HepG2 (cell line): ENCODE data around the gene TXNDC12. TPM values are rescaled to one million over a fixed set of nuclear protein-coding genes. Genes with fewer than 3 reads are reported as not detected.

Experiments used
- DMAP1 ChIP-seq: IDR thresholded peaks from 2 replicates; pipeline ENCODE4 v1.6.1; 2016
- DNMT3B ChIP-seq: conservative IDR thresholded peaks from 2 replicates; pipeline ENCODE4 v1.6.1; 2016; ENCODE audit warnings: missing biosample characterization, control low read depth
- DPF2 ChIP-seq: sonication (generic); formaldehyde crosslinking; IDR thresholded peaks from 2 replicates; pipeline ENCODE4 v1.4.0; 2020; ENCODE audit warnings: mild to moderate bottlenecking, low read depth, missing genetic modification reagents, borderline replicate concordance
- FOXM1 ChIP-seq: sonication (generic); formaldehyde crosslinking; IDR thresholded peaks from 2 replicates; pipeline ENCODE4 v1.5.0; 2020; ENCODE audit warnings: missing genetic modification reagents
- FOXO1 ChIP-seq: sonication (generic); formaldehyde crosslinking; IDR thresholded peaks from 2 replicates; pipeline ENCODE4 v1.4.0; 2020; ENCODE audit warnings: missing genetic modification reagents
- GFI1 ChIP-seq: sonication (generic); formaldehyde crosslinking; IDR thresholded peaks from 2 replicates; pipeline ENCODE4 v1.5.0; 2020; ENCODE audit warnings: missing genetic modification reagents, mild to moderate bottlenecking, borderline replicate concordance
- HDAC1 ChIP-seq: sonication (generic); formaldehyde crosslinking; IDR thresholded peaks from 2 replicates; pipeline ENCODE4 v1.5.1; 2020; ENCODE audit warnings: mild to moderate bottlenecking, missing genetic modification reagents
- HMG20A ChIP-seq: IDR thresholded peaks from 2 replicates; pipeline ENCODE4 v1.6.1; 2016; ENCODE audit warnings: borderline replicate concordance
- HMG20B ChIP-seq: conservative IDR thresholded peaks from 2 replicates; pipeline ENCODE4 v1.6.1; 2016; ENCODE audit warnings: missing genetic modification reagents, missing compliant biosample characterization
- NCOA2 ChIP-seq: sonication (generic); formaldehyde crosslinking; IDR thresholded peaks from 2 replicates; pipeline ENCODE4 v1.8.0; 2022; ENCODE audit warnings: inconsistent platforms
- SAP130 ChIP-seq: IDR thresholded peaks from 2 replicates; pipeline ENCODE4 v1.6.1; 2016; ENCODE audit warnings: low read depth
- ZNF292 ChIP-seq: sonication (generic); formaldehyde crosslinking; IDR thresholded peaks from 2 replicates; pipeline ENCODE4 v1.8.1; 2022; ENCODE audit warnings: mild to moderate bottlenecking, low read depth, missing genetic modification reagents, borderline replicate concordance
- ZNF34 ChIP-seq: sonication (generic); formaldehyde crosslinking; IDR thresholded peaks from 2 replicates; pipeline ENCODE4 v1.4.0; 2020; ENCODE audit warnings: mild to moderate bottlenecking, missing genetic modification reagents, borderline replicate concordance
- ZNF749 ChIP-seq: sonication (generic); formaldehyde crosslinking; IDR thresholded peaks from 2 replicates; pipeline ENCODE4 v1.8.0; 2022; ENCODE audit warnings: mild to moderate bottlenecking, missing genetic modification reagents, moderate library complexity, borderline replicate concordance
- polyA plus RNA-seq, 8 experiments: library from polyadenylated mRNA; depleted of rRNA in 3 of 8; stranded (reverse) in 7 of 8; unstranded in 1 of 8; fragments of >200 nt; fragmentation: Illumina TruSeq in 4 of 8; extraction: Trizol in 4 of 8; gene quantifications; 2 replicates each; pipeline versions ENCODE4 v1.2.1 to v1.2.3, GENCODE V29; 2011 to 2016; ENCODE audit warnings: low read depth in 4 of 8, missing spikeins in 1 of 8, mixed read lengths in 1 of 8; ENCODE audit not compliant: insufficient read depth in 1 of 8
- total RNA-seq, 5 experiments: library from RNA; depleted of rRNA; stranded (reverse); fragments of >200 nt; fragmentation: Illumina TruSeq; extraction: Trizol; gene quantifications; 2 replicates each; pipeline ENCODE4 v1.2.3, GENCODE V29; 2016; ENCODE audit warnings: low read depth in 1 of 5
- TF ChIP-seq, protein P1 (sequence below), 2 experiments: fragments of 450-650 bp in 1 of 2; sonication (generic) in 1 of 2; formaldehyde crosslinking in 1 of 2; IDR thresholded peaks; 2 replicates each; pipeline versions ENCODE4 v1.6.1 to v1.8.0; 2016 to 2022; ENCODE audit warnings: antibody characterized with exemption in 1 of 2, mild to moderate bottlenecking in 1 of 2, missing genetic modification reagents in 1 of 2
- TF ChIP-seq, protein P2 (sequence below): sonication (generic); formaldehyde crosslinking; conservative IDR thresholded peaks from 2 replicates; pipeline ENCODE4 v1.4.0; 2020; ENCODE audit warnings: mild to moderate bottlenecking, missing genetic modification reagents, moderate library complexity
- TF ChIP-seq, protein P3 (sequence below): sonication (generic); formaldehyde crosslinking; IDR thresholded peaks from 2 replicates; pipeline ENCODE4 v1.4.0; 2020; ENCODE audit warnings: missing genetic modification reagents, borderline replicate concordance

The TXNDC12 gene
- total and polyA plus RNA-seq, 2 of the 13 experiments (the other 11 are each of a cell fraction or from before 2014, with no cell fraction given) = 65.6 to 67.2 TPM

DNA sequence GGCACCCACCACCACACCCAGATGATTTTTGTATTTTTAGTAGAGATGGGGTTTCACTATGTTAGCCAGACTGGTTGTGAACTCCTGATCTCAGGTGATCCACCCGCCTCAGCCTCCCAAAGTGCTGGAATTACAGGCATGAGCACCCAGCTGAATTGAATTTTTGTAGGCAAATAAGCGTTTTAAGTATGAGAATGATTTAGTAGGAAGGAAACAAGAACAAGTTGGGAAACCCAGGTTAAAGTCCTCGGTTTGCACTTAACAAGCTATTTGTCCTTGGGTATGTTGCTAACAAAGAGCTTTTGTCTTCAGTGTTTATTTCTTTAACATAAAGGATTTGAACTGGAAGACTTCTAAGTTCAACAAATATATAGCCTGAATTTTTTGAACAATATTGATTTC is 25.0 kb upstream of the TXNDC12 start (continued):
- TF ChIP-seq, protein P1, sequence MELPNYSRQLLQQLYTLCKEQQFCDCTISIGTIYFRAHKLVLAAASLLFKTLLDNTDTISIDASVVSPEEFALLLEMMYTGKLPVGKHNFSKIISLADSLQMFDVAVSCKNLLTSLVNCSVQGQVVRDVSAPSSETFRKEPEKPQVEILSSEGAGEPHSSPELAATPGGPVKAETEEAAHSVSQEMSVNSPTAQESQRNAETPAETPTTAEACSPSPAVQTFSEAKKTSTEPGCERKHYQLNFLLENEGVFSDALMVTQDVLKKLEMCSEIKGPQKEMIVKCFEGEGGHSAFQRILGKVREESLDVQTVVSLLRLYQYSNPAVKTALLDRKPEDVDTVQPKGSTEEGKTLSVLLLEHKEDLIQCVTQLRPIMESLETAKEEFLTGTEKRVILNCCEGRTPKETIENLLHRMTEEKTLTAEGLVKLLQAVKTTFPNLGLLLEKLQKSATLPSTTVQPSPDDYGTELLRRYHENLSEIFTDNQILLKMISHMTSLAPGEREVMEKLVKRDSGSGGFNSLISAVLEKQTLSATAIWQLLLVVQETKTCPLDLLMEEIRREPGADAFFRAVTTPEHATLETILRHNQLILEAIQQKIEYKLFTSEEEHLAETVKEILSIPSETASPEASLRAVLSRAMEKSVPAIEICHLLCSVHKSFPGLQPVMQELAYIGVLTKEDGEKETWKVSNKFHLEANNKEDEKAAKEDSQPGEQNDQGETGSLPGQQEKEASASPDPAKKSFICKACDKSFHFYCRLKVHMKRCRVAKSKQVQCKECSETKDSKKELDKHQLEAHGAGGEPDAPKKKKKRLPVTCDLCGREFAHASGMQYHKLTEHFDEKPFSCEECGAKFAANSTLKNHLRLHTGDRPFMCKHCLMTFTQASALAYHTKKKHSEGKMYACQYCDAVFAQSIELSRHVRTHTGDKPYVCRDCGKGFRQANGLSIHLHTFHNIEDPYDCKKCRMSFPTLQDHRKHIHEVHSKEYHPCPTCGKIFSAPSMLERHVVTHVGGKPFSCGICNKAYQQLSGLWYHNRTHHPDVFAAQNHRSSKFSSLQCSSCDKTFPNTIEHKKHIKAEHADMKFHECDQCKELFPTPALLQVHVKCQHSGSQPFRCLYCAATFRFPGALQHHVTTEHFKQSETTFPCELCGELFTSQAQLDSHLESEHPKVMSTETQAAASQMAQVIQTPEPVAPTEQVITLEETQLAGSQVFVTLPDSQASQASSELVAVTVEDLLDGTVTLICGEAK (IDR thresholded peaks at IDR 0.05) = no peak
- TF ChIP-seq, protein P1 (CRISPR knock-in tag; IDR thresholded peaks at IDR 0.05) = no peak
- TF ChIP-seq DMAP1 (no peak), DNMT3B (CRISPR knock-in tag) (no peak), ZNF34 (CRISPR knock-in tag) (no peak), ZNF749 (CRISPR knock-in tag) (no peak), FOXM1 (CRISPR knock-in tag) (no peak), GFI1 (CRISPR knock-in tag) (peak; percentile 29; the same call in 1 of the 2 replicates), HDAC1 (CRISPR knock-in tag) (peak; percentile 37; the same call in 1 of the 2 replicates), FOXO1 (peak; percentile 50; the same call in 1 of the 2 replicates), NCOA2 (CRISPR knock-in tag) (peak; percentile 91), SAP130 (CRISPR knock-in tag) (peak; percentile 62), ZNF292 (CRISPR knock-in tag) (no peak), HMG20A (CRISPR knock-in tag) (peak; percentile 81), DPF2 (CRISPR knock-in tag) (peak; percentile 73), HMG20B (CRISPR knock-in tag) (0 out of 2 replicates have a peak, but pooled peaks have one; percentile 60)
- TF ChIP-seq, protein P2, sequence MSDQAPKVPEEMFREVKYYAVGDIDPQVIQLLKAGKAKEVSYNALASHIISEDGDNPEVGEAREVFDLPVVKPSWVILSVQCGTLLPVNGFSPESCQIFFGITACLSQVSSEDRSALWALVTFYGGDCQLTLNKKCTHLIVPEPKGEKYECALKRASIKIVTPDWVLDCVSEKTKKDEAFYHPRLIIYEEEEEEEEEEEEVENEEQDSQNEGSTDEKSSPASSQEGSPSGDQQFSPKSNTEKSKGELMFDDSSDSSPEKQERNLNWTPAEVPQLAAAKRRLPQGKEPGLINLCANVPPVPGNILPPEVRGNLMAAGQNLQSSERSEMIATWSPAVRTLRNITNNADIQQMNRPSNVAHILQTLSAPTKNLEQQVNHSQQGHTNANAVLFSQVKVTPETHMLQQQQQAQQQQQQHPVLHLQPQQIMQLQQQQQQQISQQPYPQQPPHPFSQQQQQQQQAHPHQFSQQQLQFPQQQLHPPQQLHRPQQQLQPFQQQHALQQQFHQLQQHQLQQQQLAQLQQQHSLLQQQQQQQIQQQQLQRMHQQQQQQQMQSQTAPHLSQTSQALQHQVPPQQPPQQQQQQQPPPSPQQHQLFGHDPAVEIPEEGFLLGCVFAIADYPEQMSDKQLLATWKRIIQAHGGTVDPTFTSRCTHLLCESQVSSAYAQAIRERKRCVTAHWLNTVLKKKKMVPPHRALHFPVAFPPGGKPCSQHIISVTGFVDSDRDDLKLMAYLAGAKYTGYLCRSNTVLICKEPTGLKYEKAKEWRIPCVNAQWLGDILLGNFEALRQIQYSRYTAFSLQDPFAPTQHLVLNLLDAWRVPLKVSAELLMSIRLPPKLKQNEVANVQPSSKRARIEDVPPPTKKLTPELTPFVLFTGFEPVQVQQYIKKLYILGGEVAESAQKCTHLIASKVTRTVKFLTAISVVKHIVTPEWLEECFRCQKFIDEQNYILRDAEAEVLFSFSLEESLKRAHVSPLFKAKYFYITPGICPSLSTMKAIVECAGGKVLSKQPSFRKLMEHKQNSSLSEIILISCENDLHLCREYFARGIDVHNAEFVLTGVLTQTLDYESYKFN (CRISPR knock-in tag) = peak; percentile 88
- TF ChIP-seq, protein P3, sequence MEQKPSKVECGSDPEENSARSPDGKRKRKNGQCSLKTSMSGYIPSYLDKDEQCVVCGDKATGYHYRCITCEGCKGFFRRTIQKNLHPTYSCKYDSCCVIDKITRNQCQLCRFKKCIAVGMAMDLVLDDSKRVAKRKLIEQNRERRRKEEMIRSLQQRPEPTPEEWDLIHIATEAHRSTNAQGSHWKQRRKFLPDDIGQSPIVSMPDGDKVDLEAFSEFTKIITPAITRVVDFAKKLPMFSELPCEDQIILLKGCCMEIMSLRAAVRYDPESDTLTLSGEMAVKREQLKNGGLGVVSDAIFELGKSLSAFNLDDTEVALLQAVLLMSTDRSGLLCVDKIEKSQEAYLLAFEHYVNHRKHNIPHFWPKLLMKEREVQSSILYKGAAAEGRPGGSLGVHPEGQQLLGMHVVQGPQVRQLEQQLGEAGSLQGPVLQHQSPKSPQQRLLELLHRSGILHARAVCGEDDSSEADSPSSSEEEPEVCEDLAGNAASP (CRISPR knock-in tag) = peak; percentile 44; the same call in 1 of the 2 replicates
